SK-N-MC (cell line): Measurements from ENCODE around the gene SPIN1.

Experiments
- EZH2 ChIP-seq: fragments of 200-600 bp; sonication (generic); IDR thresholded peaks from one replicate; pipeline ENCODE4 v1.6.1; 2017; ENCODE audit warnings: antibody characterized with exemption
- FOXP2 ChIP-seq: optimal IDR thresholded peaks from 2 replicates; pipeline ENCODE3; 2011; ENCODE audit warnings: mild to moderate bottlenecking, moderate library complexity; ENCODE audit not compliant: insufficient read depth; ENCODE audit errors: extremely low read length, control extremely low read depth
- POLR2AphosphoS5 ChIP-seq: IDR thresholded peaks from 2 replicates; pipeline ENCODE4 v1.6.1; 2012; ENCODE audit warnings: mild to moderate bottlenecking, low read depth, low read length, borderline replicate concordance

DNA sequence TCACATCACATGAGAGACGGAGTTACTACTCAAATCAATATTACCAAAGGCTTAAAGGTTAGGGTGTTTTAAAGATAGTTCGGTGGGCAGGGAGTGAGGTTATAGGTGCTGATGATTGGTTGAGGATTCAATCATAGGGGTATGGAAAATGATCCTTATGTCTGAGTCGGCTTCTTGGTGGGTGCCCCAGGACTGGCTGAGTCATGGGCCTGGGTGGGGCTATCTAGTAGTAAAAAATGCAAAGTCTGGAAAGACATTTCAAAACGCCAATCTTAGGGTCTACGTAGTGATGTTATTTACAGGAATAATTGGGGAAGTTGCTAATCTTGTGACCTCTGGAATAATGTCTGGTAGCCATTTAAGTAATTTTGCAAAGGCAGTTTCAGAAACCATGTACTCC is 15.2 kb upstream of the SPIN1 start:
- no peak for TF ChIP-seq POLR2AphosphoS5
- no peak for TF ChIP-seq EZH2
- TF ChIP-seq FOXP2: no peak
